Renal cortical epithelial cell (primary cell): ENCODE results near the gene DAZL. TPM values are rescaled to one million over a fixed set of nuclear protein-coding genes. Genes with fewer than 3 reads are reported as not detected.

Experiments
- DNase-seq: peaks from one replicate; pipeline ENCODE4 v3.0.0-alpha.2; 2011; ENCODE audit warnings: low read depth
- total RNA-seq: library from RNA; depleted of rRNA; stranded (reverse); fragments of >200 nt; gene quantifications from 2 replicates; pipeline ENCODE4 v1.2.3, GENCODE V29; 2014

DAZL gene
- total RNA-seq, 1 donor from 2014 or later: not detected

DNA sequence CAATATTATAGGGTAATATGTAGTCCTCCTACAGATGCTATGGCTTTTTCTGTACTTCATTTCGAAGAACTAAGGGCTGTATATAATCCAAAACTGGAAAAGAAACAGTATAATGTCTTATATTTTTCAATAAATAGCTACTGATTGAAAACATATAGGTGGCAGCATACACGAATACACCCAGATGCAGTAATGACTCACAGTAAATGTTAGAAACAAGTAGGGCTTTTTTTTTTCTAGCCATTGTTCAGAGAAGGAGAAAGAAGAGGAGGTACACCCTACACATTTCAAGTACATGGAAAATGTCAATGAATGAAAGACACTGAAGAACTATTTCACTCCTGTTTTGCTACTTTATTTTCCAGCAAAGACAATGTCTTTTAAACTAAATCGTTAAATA lies 9.4 kb downstream of the DAZL start:
- no peak for DNase-seq

DNA sequence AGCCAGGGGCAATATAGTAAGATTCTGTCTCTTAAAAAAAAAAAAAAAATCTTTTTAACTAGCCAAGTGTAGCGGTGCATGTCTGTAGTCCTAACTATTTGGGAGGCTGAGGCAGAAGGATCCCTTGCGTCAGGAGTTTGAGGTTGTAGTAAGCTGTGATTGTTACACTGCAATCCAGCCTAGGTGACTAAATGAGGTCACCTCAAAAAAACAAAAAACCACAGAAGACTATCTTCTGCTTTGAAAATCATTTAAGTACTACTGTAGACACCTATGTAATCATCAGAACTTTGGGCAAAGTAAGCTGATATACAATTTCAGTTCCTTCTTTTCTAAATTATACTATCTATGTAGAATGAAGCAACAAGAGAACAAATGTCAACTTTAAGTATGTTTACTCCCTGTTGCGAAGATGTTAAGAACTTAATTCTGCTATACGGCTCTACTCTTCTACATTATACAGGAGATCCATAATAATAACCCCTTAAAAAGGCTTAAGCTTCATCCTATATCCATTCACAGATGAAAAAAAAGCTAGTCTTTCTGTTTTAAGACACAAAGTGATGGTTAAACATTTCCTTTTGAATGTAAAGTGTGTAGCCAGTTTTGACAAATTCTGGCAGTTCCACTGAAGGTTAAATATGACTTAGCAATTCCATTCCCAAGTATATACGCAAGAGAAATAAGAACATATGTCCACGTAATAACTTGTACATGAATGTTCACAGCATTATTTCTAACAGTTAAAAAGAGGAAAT lies 15.2 kb downstream of the DAZL start:
- no peak for DNase-seq

DNA sequence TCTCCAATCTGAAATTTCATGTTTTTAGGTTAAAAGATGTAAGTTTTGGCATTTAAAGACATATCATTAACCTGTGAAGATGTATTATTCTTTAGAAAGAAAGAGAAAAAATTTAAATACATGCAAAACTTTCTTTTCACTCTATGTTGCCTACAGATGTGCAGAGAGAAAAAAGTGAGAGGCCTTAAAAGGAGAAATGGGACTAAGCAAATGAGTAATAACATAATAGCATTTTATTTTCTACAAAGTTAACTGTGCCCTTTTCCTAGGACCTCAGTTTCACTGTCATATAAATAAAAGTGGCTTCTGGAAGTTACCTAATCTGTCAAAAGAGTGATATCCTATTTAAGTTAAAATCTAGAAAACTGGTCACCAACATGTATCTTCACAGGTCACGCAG lies 16.1 kb downstream of the DAZL start:
- no peak for DNase-seq

DNA sequence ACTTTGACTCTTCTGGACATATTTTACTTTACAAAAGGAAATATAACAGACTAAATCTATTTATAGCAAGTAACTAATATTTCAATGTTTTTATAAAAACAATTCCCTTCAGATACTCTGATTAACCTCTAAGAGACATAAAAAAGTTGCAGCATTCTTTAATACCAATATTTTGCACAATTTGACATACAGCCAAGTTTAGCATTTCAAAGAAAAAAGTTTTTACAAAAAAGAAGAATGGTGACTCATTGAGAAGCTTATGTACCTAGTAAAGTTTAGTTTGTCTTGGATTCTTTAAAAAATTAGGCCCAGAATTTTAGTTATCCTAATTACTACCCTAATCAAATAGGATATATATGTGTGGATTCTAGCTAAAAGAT lies 17.6 kb downstream of the DAZL start:
- DNase-seq: no peak

DNA sequence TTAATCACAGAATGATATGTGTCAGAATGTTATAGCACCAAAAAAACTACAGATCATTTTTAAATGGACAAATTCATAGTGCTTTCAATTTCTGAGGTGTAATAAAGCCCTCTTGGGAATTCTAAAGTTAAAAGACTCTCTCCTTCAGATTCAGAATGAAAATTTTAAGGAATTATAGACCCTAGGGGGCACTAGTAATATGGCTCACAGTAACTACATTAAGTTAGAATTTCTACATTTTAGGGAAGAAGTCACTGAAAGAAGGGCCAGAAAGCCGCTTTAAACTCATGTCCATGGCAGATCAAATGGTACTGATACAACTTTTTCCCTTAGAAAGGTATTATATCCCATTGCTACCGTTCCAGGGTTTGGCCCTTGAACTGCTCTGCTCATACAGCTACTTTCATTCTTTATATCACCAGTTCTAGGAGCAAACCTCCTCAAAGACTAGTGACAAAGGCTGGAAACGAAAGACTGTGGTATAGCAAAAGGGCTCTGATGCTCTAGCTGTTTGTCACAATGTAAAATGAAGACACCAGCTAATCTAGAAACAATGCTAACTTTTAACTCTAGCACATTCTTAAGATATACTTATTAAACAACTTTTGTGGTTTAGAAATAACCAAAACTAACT lies 18.1 kb downstream of the DAZL start:
- no peak for DNase-seq

DNA sequence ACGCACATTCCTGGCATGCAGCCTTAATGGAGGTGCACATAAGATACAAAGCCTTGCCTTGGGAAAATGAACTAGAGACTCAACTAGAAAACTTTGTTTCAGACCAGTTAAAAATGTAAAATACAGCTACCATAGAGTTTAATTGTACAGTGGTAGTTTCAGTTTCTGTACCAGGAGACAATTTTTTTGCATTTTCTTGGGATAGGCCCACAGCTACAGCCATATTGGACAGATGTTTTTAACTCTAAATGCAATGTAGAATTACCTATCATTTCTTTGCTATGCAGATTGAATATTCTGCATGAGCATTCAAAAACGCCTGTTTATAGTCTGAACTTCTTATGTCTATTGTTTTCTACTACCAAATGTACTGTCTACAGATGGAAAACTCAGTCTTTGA lies 20.3 kb downstream of the DAZL start:
- DNase-seq: no peak

DNA sequence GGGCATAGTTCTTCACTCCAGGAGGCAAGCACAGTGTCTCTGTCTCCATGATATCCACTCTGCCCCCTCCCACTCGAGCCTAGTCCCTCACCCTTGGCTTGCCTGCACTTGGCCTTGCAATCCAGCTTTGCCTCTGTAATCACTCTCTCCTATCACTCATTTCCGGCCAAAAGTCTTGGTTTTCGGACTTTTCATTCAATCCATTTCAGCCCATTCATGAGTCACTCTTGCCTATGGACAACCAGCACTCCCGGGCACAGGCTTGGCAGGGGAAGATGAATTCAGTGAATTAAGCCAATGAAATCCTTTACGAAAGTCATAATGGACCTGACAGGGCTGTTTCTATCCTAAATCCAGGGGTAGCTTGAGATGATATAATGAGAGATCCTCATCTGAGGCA lies 21.7 kb downstream of the DAZL start:
- DNase-seq: no peak

DNA sequence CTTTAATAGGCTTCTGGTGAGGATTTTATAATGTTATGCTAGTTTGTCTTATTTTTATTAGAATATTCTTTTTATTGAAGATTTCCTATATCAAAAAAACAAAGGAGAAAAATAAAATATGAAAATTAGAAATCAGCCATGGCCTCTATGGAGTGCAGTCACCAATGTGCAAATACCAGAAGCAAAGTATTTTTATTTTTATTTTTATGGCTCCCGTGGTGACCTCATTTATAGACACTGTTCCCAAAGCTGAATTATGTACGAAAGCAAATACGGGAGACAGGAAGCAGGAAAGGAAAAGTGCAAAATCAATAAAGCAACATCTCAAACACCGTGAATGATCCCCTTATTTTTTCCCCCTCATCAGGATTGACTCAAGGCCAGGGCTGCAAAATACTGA lies 35.1 kb downstream of the DAZL start:
- DNase-seq: no peak

DNA sequence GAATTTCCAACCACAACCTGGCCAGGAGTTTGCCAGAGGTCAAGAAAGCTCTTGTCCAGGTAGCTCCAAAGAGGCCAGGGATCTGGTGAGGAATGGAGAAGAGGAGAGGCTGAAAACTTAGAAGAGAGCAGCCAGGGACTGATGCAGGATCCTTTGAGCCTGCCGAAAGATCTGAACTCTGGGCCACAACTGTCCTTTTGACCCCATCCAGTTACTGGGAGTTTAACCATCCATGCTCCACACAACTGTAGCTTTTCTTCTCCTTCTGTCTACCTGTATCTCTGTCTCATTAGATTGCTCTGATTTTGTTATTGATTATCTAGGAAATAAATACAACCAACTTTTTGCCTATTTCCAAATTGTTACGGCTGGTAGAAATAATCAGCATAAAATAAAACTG lies 36.7 kb downstream of the DAZL start:
- DNase-seq: no peak

DNA sequence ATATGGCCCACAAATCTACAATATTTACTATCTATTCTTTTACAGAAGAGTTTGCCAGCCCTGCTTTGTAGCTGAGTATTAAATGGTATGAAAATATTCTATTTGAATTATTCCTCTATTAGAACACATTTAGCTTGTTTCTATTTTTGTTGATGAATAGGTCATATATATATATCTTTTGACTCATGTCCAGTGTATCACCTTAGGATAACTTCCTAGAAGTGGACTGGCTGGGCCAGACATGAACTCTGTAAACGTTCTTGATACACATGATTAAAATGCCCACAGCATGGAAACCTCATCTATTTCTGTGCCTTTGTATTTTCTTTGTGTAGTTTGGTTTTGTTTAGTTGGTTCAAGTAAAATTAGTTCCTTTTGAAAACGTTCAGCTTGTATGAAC lies 37.1 kb downstream of the DAZL start:
- no peak for DNase-seq

DNA sequence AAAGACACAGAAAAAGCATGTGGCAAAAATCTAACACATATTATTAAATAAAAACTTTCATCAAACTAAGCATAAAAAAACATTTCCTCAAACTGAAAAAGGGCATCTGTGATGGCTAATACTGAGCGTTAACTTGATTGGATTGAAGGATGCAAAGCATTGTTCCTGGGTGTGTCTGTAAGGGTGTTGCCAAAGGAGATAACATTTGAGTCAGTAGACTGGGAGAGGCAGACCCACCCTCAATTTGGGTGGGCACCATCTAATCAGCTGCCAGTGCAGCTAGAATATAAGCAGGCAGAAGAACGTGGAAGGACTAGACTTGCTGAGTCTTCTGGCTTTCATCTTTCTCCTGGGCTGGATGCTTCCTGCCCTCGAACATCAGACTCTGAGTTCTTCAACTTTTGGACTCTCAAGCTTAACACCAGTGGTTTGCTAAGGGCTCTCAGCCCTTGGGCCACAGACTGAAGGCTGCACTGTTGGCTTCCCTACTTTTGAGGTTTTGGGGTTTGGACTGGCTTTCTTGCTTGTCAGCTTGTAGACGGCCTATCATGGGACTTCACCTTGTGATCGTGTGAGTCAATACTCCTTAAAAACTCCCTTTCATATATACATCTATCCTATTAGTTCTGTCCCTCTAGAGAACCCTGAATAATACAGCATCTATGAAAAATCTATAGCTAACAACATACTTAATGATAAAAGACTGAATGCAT lies 45.4 kb downstream of the DAZL start:
- no peak for DNase-seq

DNA sequence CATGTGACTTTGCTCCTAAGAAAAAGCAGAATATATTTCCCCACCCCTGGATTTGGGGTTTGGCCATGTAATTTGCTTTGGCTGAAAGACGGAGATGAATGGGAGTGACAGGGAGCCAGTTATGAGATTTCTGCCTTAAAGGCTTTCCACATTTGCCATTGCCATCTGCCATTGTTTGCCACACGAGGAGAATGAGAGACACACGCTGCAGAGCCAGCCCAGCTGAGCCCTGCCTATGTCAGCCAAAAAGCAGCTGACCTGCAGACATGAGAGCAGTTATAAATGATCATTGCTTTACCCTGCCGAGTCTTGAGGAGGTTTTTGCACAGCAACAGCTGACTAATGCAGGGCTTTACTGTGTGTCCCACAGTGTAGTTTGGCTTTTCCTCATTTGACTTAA lies 51.1 kb downstream of the DAZL start:
- DNase-seq: no peak

DNA sequence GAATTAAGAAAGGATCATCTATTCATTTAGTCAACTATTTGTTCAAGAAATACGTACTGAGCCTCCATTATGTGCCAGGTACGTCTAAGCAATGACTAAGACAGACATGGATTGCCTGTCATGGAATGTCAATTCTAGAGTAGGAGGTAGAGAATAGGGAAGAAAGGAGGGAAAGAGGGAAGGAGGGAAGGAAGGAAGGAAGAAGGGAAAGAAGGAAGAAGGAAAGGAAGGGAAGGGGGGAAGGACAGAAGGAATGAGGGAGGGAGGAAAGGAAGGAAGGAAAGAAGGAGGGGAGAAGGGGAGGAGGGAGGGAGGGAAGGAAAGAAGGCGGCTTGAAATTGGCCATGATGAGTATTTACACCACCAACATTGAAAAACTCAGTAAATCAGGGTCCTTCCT lies 52.5 kb downstream of the DAZL start:
- DNase-seq: no peak

DNA sequence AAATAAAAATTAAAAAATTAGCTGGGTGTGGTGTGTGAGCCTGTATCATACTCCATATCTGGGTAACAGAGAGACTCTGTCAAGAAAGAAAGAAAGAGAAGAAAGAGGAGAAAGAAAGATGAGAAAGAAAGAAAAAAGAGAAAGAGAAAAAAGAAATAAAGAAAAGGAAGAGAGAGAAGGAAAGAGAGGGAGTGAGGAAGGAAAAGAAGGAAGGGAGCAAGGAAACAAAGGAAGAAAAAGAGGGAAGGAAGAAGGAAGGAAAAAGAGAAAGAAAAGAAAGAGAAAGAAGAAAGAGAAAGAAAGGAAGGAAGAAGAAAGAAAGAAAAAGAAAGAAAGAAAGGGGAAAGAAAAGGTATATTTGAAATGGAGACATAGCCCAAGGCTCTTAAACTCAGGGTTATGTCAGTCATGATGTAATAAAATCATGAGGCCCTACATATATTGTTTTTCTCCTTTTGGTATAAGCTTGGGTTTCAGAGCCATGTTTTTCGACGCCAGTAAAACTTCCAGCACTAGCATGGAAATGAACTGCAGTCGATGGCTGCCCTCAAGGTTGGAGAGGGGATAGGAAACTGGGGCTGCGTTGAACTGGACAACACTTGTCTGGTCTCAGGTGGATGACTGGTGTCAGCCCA lies 53.8 kb downstream of the DAZL start:
- DNase-seq: no peak

DNA sequence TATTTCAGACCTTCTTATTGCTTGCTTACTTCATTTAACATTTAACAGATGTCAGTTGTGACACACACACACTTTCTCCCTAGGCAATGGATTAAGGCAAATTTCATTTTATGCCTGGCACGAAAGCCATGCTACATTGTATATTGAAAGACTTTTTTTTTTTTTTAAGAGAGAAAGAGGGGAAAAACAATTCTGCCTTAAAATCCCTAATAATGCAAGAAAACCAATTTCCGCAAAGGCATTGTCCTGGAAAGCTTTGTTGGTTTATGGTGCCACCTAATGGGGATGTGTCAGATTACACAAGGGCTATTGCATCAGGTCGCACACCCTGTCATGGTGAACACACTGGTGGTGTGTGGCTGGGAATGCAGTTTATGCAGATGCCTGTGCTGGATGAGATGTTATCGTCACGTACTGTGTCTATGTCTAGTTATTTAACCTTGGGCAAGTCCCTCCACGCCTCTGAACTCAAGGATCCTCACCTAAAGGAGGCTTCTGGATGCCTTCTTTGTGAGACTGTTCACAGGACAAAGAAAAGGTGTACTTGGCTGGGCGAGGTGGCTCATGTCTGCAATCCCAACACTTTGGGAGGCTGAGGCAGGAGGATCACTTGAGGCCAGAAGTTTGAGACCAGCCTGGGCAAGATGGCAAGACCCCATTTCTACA lies 54.4 kb downstream of the DAZL start:
- peak; percentile 77 for DNase-seq

DNA sequence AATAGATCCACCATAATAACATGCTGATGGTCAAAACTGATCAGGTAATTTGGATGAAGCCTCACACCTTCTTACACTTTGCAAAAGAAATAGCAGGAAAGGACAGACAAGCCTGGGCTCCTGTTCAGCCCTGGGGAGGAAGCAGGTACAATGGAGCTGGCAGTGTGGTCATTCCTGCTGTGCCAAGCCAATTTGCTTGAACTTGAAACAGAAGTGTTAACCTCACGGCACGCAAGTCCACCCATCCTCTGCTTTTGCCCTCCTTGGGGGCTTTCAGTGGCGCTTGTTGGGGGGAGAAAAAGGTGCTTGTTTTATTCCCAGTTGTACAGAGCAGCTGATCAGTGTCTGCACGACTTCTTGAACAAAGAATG lies 54.9 kb downstream of the DAZL start:
- no peak for DNase-seq

DNA sequence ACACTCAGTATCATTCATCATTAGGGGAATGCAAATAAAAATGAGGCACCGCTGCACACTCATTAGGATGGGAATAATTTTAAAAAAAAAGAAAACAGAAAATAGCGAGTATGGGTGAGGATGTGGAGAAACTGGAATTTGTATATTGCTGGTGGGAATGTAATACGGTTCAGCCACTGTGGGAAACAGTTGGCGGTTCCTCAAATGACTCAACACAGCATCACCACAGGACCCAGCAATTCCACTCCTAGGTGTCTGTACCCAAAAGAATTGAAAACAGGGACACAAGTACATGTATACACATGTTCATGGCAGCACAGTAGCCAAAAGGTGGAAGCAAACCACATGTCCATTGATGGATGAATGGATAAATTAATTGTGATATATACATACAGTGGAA lies 56.5 kb downstream of the DAZL start:
- DNase-seq: peak; percentile 11

DNA sequence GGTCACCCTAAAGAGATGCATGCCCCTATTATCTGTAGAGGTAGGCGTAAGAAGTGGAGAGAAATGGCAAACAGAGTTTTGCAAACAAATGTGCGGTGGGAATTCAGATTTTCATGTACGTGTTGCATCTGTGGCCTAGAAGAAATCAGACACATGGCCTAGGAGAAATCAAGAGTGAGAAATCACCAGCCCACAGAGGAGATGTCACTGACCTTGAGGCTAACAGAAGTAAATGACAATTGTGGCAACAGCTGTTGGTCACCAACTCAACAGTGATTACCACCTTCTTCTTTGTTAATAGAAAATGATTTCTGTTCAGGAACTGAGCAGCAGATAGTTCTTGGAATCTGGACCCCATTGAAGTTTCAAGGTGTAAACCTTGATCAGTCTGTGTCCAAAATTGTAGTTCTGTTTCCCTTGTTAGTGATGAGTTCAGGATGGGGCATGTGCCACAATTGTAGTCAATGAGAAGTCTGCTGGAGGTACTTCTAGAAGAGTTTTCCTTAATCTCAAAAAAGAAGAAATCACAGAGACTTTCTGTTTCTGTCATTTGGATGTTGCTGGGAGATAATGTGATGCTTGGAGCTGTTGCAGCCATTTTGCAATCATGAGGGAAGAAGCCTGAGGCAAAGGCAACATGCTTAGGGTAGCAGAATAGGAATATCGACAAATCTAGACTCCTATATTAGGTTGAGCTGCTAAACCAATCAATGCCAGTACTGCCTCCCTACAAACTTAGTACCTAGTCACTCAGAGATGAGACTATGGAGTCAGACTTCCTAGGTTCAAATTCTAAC lies 57.5 kb downstream of the DAZL start:
- no peak for DNase-seq

DNA sequence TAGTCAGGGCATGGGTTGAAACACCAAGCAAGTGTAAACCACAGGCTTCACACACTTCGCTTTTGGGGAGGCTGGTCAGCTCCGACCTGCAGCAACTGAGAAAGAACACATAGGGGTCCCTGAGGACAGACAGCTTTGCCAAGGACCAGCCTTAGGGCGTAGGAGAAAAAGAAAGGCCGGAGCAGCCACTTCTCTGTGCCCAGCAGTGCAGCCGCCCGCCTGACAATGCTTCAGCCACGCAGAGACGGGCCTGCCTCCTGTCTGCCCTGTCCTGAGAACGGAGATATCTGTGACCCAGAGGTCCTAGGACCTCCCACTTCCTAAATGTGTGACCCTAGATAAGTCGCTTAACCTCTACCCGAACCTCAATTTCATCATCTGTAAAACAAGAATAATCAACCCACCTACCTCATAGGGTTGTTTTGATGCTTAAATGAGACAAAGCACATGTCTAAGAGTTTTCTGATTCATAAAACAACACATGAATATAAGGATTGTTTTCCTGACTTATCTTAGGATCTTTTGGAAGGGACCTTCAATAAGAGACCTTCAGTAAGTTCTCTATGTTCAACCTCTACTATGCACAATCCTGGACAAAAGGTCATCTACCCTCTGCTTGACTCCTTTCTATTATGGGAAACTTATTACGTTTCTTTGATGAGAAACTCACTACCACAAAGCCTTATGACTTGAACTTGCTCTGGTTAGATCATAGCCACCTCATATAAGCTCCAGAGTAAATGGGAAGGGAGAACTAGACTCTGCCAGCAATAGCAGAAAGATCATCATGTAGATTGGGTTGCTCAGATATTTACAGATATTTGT lies 58.8 kb downstream of the DAZL start:
- no peak for DNase-seq

DNA sequence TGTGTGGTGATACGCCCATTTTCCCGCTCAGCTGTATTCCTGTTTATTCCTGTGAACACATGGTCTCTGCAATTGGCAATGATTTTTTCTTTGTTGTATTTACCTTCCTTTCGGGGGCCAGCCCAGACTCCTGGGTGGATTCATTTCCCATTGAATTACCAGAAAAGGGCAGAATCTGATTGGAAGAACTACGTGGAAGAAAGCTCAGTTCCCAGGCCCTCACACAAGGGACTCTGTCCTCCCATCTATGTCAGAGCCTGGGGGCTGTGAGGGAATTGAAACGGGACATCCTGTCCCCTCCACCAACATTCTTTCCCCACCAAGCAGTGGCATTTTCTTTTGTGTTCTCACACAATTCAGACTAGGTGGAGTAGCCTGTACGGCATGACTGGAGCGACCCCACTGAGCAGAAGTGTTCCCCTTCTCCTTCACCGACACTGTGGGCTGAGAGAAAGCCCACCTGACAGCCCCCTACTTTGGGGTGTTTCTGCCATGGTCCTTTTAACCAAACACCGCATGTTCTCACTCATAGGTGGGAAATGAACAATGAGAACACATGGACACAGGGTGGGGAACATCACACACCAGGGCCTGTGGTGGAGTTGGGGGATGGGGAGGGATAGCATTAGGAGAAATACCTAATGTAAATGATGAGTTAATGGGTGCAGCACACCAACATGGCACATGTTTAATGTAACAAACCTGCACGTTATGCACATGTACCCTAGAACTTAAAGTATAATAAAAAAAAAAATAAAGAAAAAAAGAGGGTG lies 59.6 kb downstream of the DAZL start:
- DNase-seq: no peak
